ENCODE results near the gene KIF4A. TPM values are rescaled to one million over a fixed set of nuclear protein-coding genes. Genes with fewer than 3 reads are reported as not detected.

Gene KIF4A
- total RNA-seq, 1 donor from 2014 or later: 3.0 TPM

DNA sequence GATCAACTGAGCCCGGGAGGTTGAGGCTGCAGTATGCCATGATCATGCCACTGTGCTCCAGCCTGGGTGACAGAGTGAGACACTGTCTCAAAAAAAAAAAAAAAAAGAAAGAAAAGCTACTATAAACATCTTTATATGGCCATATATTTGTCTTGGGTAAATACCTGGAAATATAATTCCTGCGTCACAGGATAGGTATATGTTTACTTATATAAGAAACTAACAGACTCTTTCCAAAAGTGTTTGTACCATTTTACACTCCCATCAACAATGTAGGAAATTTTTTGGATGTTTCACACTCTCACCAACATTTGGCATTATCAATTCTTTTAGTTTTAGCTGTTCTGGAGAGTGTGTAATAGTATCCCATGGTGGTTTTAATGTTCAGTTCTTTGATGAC is 42.7 kb upstream of the KIF4A start:
- no peak overlapping the region for H3K27ac Mint-ChIP-seq (ENCODE audit: unreplicated experiment)
- FAIRE-seq: peak; percentile 66

DNA sequence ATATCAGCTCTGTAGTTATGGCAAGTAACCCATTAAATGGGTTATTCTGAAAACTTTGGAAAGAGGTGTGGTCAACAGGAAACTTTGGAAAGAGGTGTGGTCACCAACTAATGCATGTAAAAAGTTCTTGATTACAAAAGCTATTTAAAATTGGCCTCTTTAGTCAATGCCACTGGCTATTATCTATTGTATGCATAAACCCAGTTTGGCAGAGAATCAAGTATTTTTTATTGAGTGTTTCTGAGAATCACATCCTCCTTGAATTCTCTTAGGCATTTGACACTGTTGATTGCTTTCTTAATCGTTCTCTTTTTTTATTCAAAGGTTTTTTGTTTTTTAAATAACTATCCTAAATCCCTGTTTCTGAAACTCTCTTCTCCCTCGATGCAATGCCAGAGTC is 37.4 kb upstream of the KIF4A start:
- Histone ChIP-seq H3K4me2 (ENCODE audit: low read length) (no peak overlapping the region), H3K27ac (ENCODE audit: low read depth, low read length) (no peak overlapping the region), H3K9ac (ENCODE audit: low read length) (no peak overlapping the region), H3K4me1 (ENCODE audit: insufficient read depth, low read length) (no peaks in the 10 kb centered on the region), H4K20me1 (ENCODE audit: insufficient read depth, low read length) (no peaks in the 10 kb centered on the region), H3K4me3 (ENCODE audit: insufficient read depth, low read depth, low read length) (no peak overlapping the region), H2AFZ (ENCODE audit: low read depth, low read length) (no peak overlapping the region), H3K79me2 (ENCODE audit: insufficient read depth, low read length) (no peaks in the 10 kb centered on the region), H3K36me3 (ENCODE audit: insufficient read depth, low read length) (no peaks in the 10 kb centered on the region), H3K27me3 (ENCODE audit: insufficient read depth, low read length) (no peaks in the 10 kb centered on the region), H3K9me3 (ENCODE audit: insufficient read depth, low read depth, low read length) (no peaks in the 10 kb centered on the region)
- H3K4me3 Mint-ChIP-seq (ENCODE audit: unreplicated experiment): no peak overlapping the region
- peaks cover 19% of the 10 kb centered on the region for H3K4me1 Mint-ChIP-seq (ENCODE audit: low read depth, unreplicated experiment)
- FAIRE-seq (peak; percentile 34), DNase-seq (ENCODE audit: low read depth) (no peak)
- no peaks in the 10 kb centered on the region for H3K36me3 Mint-ChIP-seq (ENCODE audit: low read depth, unreplicated experiment)
- no peaks in the 10 kb centered on the region for H3K9me3 Mint-ChIP-seq (ENCODE audit: unreplicated experiment)
- H3K27me3 Mint-ChIP-seq (ENCODE audit: low read depth, unreplicated experiment): no peaks in the 10 kb centered on the region
- TF ChIP-seq, protein P1, sequence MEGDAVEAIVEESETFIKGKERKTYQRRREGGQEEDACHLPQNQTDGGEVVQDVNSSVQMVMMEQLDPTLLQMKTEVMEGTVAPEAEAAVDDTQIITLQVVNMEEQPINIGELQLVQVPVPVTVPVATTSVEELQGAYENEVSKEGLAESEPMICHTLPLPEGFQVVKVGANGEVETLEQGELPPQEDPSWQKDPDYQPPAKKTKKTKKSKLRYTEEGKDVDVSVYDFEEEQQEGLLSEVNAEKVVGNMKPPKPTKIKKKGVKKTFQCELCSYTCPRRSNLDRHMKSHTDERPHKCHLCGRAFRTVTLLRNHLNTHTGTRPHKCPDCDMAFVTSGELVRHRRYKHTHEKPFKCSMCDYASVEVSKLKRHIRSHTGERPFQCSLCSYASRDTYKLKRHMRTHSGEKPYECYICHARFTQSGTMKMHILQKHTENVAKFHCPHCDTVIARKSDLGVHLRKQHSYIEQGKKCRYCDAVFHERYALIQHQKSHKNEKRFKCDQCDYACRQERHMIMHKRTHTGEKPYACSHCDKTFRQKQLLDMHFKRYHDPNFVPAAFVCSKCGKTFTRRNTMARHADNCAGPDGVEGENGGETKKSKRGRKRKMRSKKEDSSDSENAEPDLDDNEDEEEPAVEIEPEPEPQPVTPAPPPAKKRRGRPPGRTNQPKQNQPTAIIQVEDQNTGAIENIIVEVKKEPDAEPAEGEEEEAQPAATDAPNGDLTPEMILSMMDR (IDR thresholded peaks at IDR 0.05; ENCODE audit: insufficient read depth, low read depth, low read length): no peak
- TF ChIP-seq EZH2 (IDR thresholded peaks at IDR 0.05; ENCODE audit: insufficient read depth, low read length): no peak
- H3K27ac Mint-ChIP-seq (ENCODE audit: unreplicated experiment): no peak overlapping the region

More for the DNA sequence above, 42.7 kb upstream of the KIF4A start:
- Histone ChIP-seq H3K36me3 (ENCODE audit: insufficient read depth, low read length) (no peaks in the 10 kb centered on the region), H3K4me3 (ENCODE audit: insufficient read depth, low read depth, low read length) (no peak overlapping the region), H2AFZ (ENCODE audit: low read depth, low read length) (no peak overlapping the region), H3K4me2 (ENCODE audit: low read length) (no peak overlapping the region), H3K9me3 (ENCODE audit: insufficient read depth, low read depth, low read length) (no peaks in the 10 kb centered on the region), H3K27ac (ENCODE audit: low read depth, low read length) (no peak overlapping the region), H3K9ac (ENCODE audit: low read length) (no peak overlapping the region), H3K4me1 (ENCODE audit: insufficient read depth, low read length) (no peaks in the 10 kb centered on the region), H3K79me2 (ENCODE audit: insufficient read depth, low read length) (no peaks in the 10 kb centered on the region), H4K20me1 (ENCODE audit: insufficient read depth, low read length) (no peaks in the 10 kb centered on the region), H3K27me3 (ENCODE audit: insufficient read depth, low read length) (no peaks in the 10 kb centered on the region)
- Mint-ChIP-seq H3K27me3 (ENCODE audit: low read depth, unreplicated experiment) (no peaks in the 10 kb centered on the region), H3K4me1 (ENCODE audit: low read depth, unreplicated experiment) (no peaks in the 10 kb centered on the region), H3K9me3 (ENCODE audit: unreplicated experiment) (no peaks in the 10 kb centered on the region), H3K4me3 (ENCODE audit: unreplicated experiment) (no peak overlapping the region), H3K36me3 (ENCODE audit: low read depth, unreplicated experiment) (no peaks in the 10 kb centered on the region)
- no peak for DNase-seq (ENCODE audit: low read depth)
- TF ChIP-seq, protein P1 (IDR thresholded peaks at IDR 0.05; ENCODE audit: insufficient read depth, low read depth, low read length): no peak
- no peak for TF ChIP-seq EZH2 (IDR thresholded peaks at IDR 0.05; ENCODE audit: insufficient read depth, low read length)

DNA sequence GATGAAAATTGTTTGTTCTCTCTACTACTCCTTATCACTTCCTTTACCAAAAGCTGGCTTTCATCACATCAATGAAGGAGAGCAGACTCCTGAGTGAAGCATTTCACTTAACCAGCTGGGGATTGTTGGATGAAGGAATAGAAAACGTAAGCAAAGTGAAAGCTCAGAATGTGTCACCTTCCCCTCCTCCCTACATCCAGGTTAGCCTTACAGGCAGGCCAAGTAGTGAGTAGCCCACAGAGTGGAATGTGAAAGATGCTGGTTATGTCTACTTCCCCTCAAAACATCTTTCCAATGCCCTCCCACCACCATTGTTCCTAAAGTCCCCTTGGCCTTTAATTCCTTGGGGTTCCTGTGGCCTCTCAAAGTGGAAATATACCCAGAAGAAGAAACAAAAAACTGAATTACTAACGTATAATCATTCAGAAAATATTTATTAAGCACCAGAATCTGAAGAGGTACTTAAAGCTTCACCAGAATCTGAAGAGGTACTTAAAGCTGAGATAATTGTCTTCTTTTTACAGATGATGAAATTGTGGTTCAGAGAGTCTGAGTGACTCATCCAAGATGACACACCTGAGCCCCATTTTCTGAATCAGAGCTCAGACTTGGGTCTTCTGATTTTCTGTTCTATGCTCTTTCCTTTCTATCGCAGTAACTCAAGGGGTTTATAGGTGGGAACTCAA is 36.4 kb upstream of the KIF4A start:
- Mint-ChIP-seq H3K27ac (ENCODE audit: unreplicated experiment) (peak overlapping the region; percentile 85), H3K36me3 (ENCODE audit: low read depth, unreplicated experiment) (no peaks in the 10 kb centered on the region), H3K4me3 (ENCODE audit: unreplicated experiment) (no peak overlapping the region), H3K27me3 (ENCODE audit: low read depth, unreplicated experiment) (no peaks in the 10 kb centered on the region), H3K4me1 (ENCODE audit: low read depth, unreplicated experiment) (peaks cover 19% of the 10 kb centered on the region), H3K9me3 (ENCODE audit: unreplicated experiment) (no peaks in the 10 kb centered on the region)
- peak; percentile 34 for DNase-seq (ENCODE audit: low read depth)
- Histone ChIP-seq H3K9ac (ENCODE audit: low read length) (no peak overlapping the region), H3K27ac (ENCODE audit: low read depth, low read length) (no peak overlapping the region), H3K36me3 (ENCODE audit: insufficient read depth, low read length) (no peaks in the 10 kb centered on the region), H3K4me1 (ENCODE audit: insufficient read depth, low read length) (no peaks in the 10 kb centered on the region), H3K79me2 (ENCODE audit: insufficient read depth, low read length) (no peaks in the 10 kb centered on the region), H2AFZ (ENCODE audit: low read depth, low read length) (no peak overlapping the region), H3K9me3 (ENCODE audit: insufficient read depth, low read depth, low read length) (no peaks in the 10 kb centered on the region), H3K4me3 (ENCODE audit: insufficient read depth, low read depth, low read length) (no peak overlapping the region), H3K4me2 (ENCODE audit: low read length) (no peak overlapping the region), H3K27me3 (ENCODE audit: insufficient read depth, low read length) (no peaks in the 10 kb centered on the region), H4K20me1 (ENCODE audit: insufficient read depth, low read length) (no peaks in the 10 kb centered on the region)
- FAIRE-seq: peak; percentile 81
- no peak for TF ChIP-seq EZH2 (IDR thresholded peaks at IDR 0.05; ENCODE audit: insufficient read depth, low read length)
- TF ChIP-seq, protein P1 (IDR thresholded peaks at IDR 0.05; ENCODE audit: insufficient read depth, low read depth, low read length): no peak

Measured in astrocyte (in vitro differentiated cells and primary cell).